Pancreas (tissue), 10 donors: Measurements from ENCODE around the gene PARD3B. TPM values are rescaled to one million over a fixed set of nuclear protein-coding genes. Genes with fewer than 3 reads are reported as not detected.

Experiments
- ATAC-seq, 4 donors: fragments of 200-7000 bp; cut with Tn5 transposase; one replicate each; pipeline versions ENCODE4 v1.8.0 to v1.9.1; 2020; ENCODE audit warnings: mild to moderate bottlenecking in 4 of 4, moderate library complexity in 4 of 4
- DNase-seq, 6 donors: peaks; one replicate each; pipeline ENCODE4 v3.0.0-alpha.2; 2020
- FAIRE-seq: peaks from 2 replicates; lab custom pipeline; 2012; peaks lifted over from hg19 to GRCh38; lab: Jason Lieb, UNC
- H3K27ac ChIP-seq, 4 donors: fragments of 200-600 bp; sonication (generic); 1 replicate in 3 of 4; 2 replicates in 1 of 4; pipeline versions ENCODE4 v1.5.0 to v1.8.0; 2020
- H3K27me3 ChIP-seq, 4 donors: fragments of 200-600 bp; one replicate each; pipeline ENCODE4 v1.8.0; 2021
- H3K36me3 ChIP-seq, 3 donors: fragments of 200-600 bp; sonication (generic) in 1 of 3; one replicate each; pipeline versions ENCODE4 v1.5.0 to v1.8.0; 2020 to 2021
- H3K4me1 ChIP-seq, 3 donors: fragments of 200-600 bp; one replicate each; pipeline ENCODE4 v1.8.0; 2021
- H3K4me3 ChIP-seq, 4 donors: fragments of 200-600 bp; sonication (generic) in 2 of 4; one replicate each; pipeline versions ENCODE4 v1.5.0 to v1.8.0; 2020 to 2021
- H3K9me3 ChIP-seq, 4 donors: fragments of 200-600 bp; one replicate each; pipeline ENCODE4 v1.8.0; 2021
- CTCF ChIP-seq, 4 donors: fragments of 200-600 bp; sonication (generic) in 3 of 4; IDR thresholded peaks; one replicate each; pipeline versions ENCODE4 v1.5.0 to v1.8.0; 2021; ENCODE audit warnings: antibody characterized with exemption in 4 of 4
- WGBS, 2 donors: extraction: QIAGEN DNeasy Blood & Tissue Kit; methylation state at CpG; one replicate each; pipeline ENCODE4 v1.1.7; 2013; 5-methylcytosine and 5-hydroxymethylcytosine counted together
- intact Hi-C, 3 donors: fragments of 100-400 bp; cut with DNase I; formaldehyde crosslinking; loops; one replicate each; pipeline versions ENCODE4 v1.11.1 to v1.14.2; 2022
- polyA plus RNA-seq, 2 donors: library from polyadenylated mRNA; stranded (reverse); fragments of 200-250 nt; gene quantifications; one replicate each; pipeline ENCODE4 v1.2.3, GENCODE V29; 2013
- total RNA-seq, 6 donors: library from RNA; stranded (reverse); fragmentation: NEBNext Ultra II Directional in 4 of 6; extraction: Animal tissue kit (Norgen Biotek cat#: 25700) in 4 of 6; gene quantifications; one replicate each; pipeline versions ENCODE4 v1.2.1 to v1.2.4, GENCODE V29; 2021 to 2023
- donor health status: healthy with polysubstance abuse.
- donor health status: DM: no; HTN: no; CAD: no; lungs with moderate emphysema.
- donor health status: DM: no; HTN: no; CAD: no.
- donor health status: control.
- donor health status: control.
- donor health status: Bipolar disorder and iron deficiency.
- donor health status: DM: yes; HTN: yes; CAD: no.
- donor health status: DM: no; HTN: no; CAD: no.
- donor health status: DM: no; HTN: no; CAD: no.
- donor health status: DM: yes; HTN: yes; CAD: no.

The PARD3B gene
- total and polyA plus RNA-seq, 8 donors = 2.8 to 21.5 (median 12.7) TPM

- intact Hi-C loops = no loop called here
- Histone ChIP-seq H3K4me1 (peaks cover 0 to 10% (median 3%) of the 10 kb centered on the region in 3 donors), H3K27me3 (no peaks in the 10 kb centered on the region), H3K4me3 (no peak overlapping the region), H3K9me3 (no peaks in the 10 kb centered on the region), H3K27ac (no peak overlapping the region), H3K36me3 (no peaks in the 10 kb centered on the region)
- DNase-seq (no peak), FAIRE-seq (no peak), ATAC-seq (no peak)
- 82 to 98% methylated on average over 1 of the region's 1 CpG for WGBS, 2 donors
- no peak for TF ChIP-seq CTCF (IDR thresholded peaks at IDR 0.05)
These were observed 227.3 kb downstream of the PARD3B start for GRCh38 chr2:204772546-204772945.

GRCh38 chr2:204775766-204776165 lies 230.5 kb downstream of the PARD3B start:
- Histone ChIP-seq H3K4me3 (no peak overlapping the region), H3K27me3 (no peaks in the 10 kb centered on the region), H3K36me3 (no peaks in the 10 kb centered on the region), H3K27ac (no peak overlapping the region), H3K4me1 (peaks cover 0 to 8% (median 6%) of the 10 kb centered on the region in 3 donors), H3K9me3 (no peaks in the 10 kb centered on the region)
- DNase-seq (no peak), ATAC-seq (no peak), FAIRE-seq (no peak)
- intact Hi-C loops = no loop called here
- no peak for TF ChIP-seq CTCF (IDR thresholded peaks at IDR 0.05)

GRCh38 chr2:204776781-204777559 lies 231.7 kb downstream of the PARD3B start:
- intact Hi-C loops = no loop called here
- TF ChIP-seq CTCF (IDR thresholded peaks at IDR 0.05) = no peak
- FAIRE-seq (no peak), DNase-seq (no peak), ATAC-seq (no peak)
- H3K27me3 ChIP-seq = no peaks in the 10 kb centered on the region
- WGBS, 2 donors = 92 to 100% methylated on average over 1 of the region's 1 CpG
- no peak overlapping the region for H3K4me3 ChIP-seq
- H3K36me3 ChIP-seq = no peaks in the 10 kb centered on the region
- peaks cover 3 to 9% (median 4%) of the 10 kb centered on the region in 3 donors for H3K4me1 ChIP-seq
- H3K9me3 ChIP-seq = no peaks in the 10 kb centered on the region
- H3K27ac ChIP-seq = no peak overlapping the region

GRCh38 chr2:204779771-204780170 lies 234.5 kb downstream of the PARD3B start:
- Histone ChIP-seq H3K36me3 (no peaks in the 10 kb centered on the region), H3K9me3 (no peaks in the 10 kb centered on the region), H3K27ac (no peak overlapping the region), H3K4me3 (no peak overlapping the region), H3K4me1 (peaks cover 3 to 9% (median 4%) of the 10 kb centered on the region in 3 donors), H3K27me3 (no peaks in the 10 kb centered on the region)
- no peak for TF ChIP-seq CTCF (IDR thresholded peaks at IDR 0.05)
- no peak for FAIRE-seq
- intact Hi-C loops = no loop called here
- ATAC-seq = no peak
- DNase-seq = no peak

- TF ChIP-seq CTCF (IDR thresholded peaks at IDR 0.05) = no peak
- Histone ChIP-seq H3K27ac (no peak overlapping the region), H3K27me3 (no peaks in the 10 kb centered on the region), H3K4me1 (peaks cover 3 to 6% (median 4%) of the 10 kb centered on the region in 3 donors), H3K36me3 (no peaks in the 10 kb centered on the region), H3K4me3 (no peak overlapping the region), H3K9me3 (no peaks in the 10 kb centered on the region)
- ATAC-seq (no peak), DNase-seq (no peak), FAIRE-seq (no peak)
- intact Hi-C loops = no loop called here
- WGBS, 2 donors = 94 to 97% methylated on average over 1 of the region's 1 CpG
These were observed 236.7 kb downstream of the PARD3B start for GRCh38 chr2:204781941-204782340.
